WTC11 (cell line): ENCODE results near the gene ATCAY.

ENCODE experiments used
- ATF1 ChIP-seq: sonication (generic); formaldehyde crosslinking; IDR thresholded peaks from 2 replicates; pipeline ENCODE4 v1.8.1; 2023; ENCODE audit warnings: mild to moderate bottlenecking, moderate library complexity, missing genetic modification reagents
- ATF6 ChIP-seq: sonication (generic); formaldehyde crosslinking; IDR thresholded peaks from 2 replicates; pipeline ENCODE4 v1.8.1; 2023; ENCODE audit warnings: mild to moderate bottlenecking, missing genetic modification reagents
- CREM ChIP-seq: sonication (generic); formaldehyde crosslinking; IDR thresholded peaks from 2 replicates; pipeline ENCODE4 v1.8.1; 2022; ENCODE audit warnings: mild to moderate bottlenecking, missing genetic modification reagents, moderate library complexity
- CTCF ChIP-seq: fragments of 200-600 bp; IDR thresholded peaks from 2 replicates; pipeline ENCODE4 v1.8.0; 2022; ENCODE audit warnings: antibody characterized with exemption
- ELF4 ChIP-seq: sonication (generic); formaldehyde crosslinking; IDR thresholded peaks from 2 replicates; pipeline ENCODE4 v1.8.1; 2022; ENCODE audit warnings: low read depth, mild to moderate bottlenecking, moderate library complexity, missing genetic modification reagents
- JUN ChIP-seq: sonication (generic); formaldehyde crosslinking; IDR thresholded peaks from 2 replicates; pipeline ENCODE4 v1.8.0; 2023; ENCODE audit warnings: mild to moderate bottlenecking, missing genetic modification reagents
- SP1 ChIP-seq: sonication (generic); formaldehyde crosslinking; conservative IDR thresholded peaks from 2 replicates; pipeline ENCODE4 v1.8.1; 2022; ENCODE audit warnings: missing genetic modification reagents
- ZNF416 ChIP-seq: fragments of 250-450 bp; sonication (Bioruptor Pico); IDR thresholded peaks from 2 replicates; pipeline ENCODE4 v1.9.0; 2021; ENCODE audit warnings: mild to moderate bottlenecking, inconsistent platforms
- TF ChIP-seq, protein P1 (sequence below): sonication (generic); formaldehyde crosslinking; conservative IDR thresholded peaks from 2 replicates; pipeline ENCODE4 v1.8.1; 2022; ENCODE audit warnings: mild to moderate bottlenecking, missing genetic modification reagents
- TF ChIP-seq, protein P2 (sequence below): sonication (generic); formaldehyde crosslinking; IDR thresholded peaks from 2 replicates; pipeline ENCODE4 v1.8.1; 2022; ENCODE audit warnings: missing genetic modification reagents, borderline replicate concordance

DNA sequence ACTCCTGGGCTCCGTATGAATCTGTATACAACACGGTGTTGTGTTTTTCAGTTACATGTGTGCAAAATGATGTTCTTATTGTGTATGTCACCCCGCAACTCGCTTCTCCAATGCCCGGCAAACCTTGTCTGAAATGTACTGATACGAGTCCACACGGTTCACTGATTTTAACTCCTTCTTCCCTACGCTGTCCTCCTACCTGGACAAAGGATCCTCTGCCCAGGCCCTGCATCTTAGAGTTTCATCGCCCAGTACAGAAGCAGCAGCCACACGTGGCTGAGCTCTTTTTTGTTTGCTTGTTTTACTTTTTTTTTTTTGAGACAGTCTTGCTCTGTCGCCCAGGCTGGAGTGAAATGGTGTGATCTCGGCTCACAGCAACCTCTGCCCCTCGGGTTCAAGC, 40.5 kb upstream of the ATCAY start:
- TF ChIP-seq SP1 (CRISPR knock-in tag) (no peak), CTCF (no peak), JUN (CRISPR knock-in tag) (no peak), ZNF416 (CRISPR knock-in tag) (no peak), ATF1 (CRISPR knock-in tag) (no peak), ELF4 (CRISPR knock-in tag) (no peak), ATF6 (CRISPR knock-in tag) (no peak), CREM (CRISPR knock-in tag) (no peak)
- TF ChIP-seq, protein P1, sequence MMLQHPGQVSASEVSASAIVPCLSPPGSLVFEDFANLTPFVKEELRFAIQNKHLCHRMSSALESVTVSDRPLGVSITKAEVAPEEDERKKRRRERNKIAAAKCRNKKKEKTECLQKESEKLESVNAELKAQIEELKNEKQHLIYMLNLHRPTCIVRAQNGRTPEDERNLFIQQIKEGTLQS (CRISPR knock-in tag): no peak
- TF ChIP-seq, protein P2, sequence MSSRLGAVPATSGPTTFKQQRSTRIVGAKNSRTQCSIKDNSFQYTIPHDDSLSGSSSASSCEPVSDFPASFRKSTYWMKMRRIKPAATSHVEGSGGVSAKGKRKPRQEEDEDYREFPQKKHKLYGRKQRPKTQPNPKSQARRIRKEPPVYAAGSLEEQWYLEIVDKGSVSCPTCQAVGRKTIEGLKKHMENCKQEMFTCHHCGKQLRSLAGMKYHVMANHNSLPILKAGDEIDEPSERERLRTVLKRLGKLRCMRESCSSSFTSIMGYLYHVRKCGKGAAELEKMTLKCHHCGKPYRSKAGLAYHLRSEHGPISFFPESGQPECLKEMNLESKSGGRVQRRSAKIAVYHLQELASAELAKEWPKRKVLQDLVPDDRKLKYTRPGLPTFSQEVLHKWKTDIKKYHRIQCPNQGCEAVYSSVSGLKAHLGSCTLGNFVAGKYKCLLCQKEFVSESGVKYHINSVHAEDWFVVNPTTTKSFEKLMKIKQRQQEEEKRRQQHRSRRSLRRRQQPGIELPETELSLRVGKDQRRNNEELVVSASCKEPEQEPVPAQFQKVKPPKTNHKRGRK (CRISPR knock-in tag): no peak
